Measurements from ENCODE around the gene SLC2A1.
A peak's percentile ranks its signal among the peaks of the same experiment; 100 is the strongest.

The SLC2A1 gene

GRCh38 chr1:42931108-42931539, 27.5 kb downstream of the SLC2A1 start:
- Histone ChIP-seq H3K36me3 (peaks cover 33 to 64% (median 45%) of the 10 kb centered on the region in 3 donors), H3K27me3 (no peaks in the 10 kb centered on the region), H3K9me3 (no peaks in the 10 kb centered on the region), H3K4me1 (peaks cover 0 to 20% (median 7%) of the 10 kb centered on the region in 4 donors), H3K27ac (no peak overlapping the region), H3K4me3 (no peak overlapping the region)
- DNase-seq, result peak in 1 of 2 donors; percentile 69
- TF ChIP-seq, protein P1, sequence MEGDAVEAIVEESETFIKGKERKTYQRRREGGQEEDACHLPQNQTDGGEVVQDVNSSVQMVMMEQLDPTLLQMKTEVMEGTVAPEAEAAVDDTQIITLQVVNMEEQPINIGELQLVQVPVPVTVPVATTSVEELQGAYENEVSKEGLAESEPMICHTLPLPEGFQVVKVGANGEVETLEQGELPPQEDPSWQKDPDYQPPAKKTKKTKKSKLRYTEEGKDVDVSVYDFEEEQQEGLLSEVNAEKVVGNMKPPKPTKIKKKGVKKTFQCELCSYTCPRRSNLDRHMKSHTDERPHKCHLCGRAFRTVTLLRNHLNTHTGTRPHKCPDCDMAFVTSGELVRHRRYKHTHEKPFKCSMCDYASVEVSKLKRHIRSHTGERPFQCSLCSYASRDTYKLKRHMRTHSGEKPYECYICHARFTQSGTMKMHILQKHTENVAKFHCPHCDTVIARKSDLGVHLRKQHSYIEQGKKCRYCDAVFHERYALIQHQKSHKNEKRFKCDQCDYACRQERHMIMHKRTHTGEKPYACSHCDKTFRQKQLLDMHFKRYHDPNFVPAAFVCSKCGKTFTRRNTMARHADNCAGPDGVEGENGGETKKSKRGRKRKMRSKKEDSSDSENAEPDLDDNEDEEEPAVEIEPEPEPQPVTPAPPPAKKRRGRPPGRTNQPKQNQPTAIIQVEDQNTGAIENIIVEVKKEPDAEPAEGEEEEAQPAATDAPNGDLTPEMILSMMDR (IDR thresholded peaks at IDR 0.05), result peak; percentile 33 to 35
- intact Hi-C loops (cut with DNase I; ENCODE audit: low total_unique reads), result no loop called here

GRCh38 chr1:42930178-42931107, 28.2 kb downstream of the SLC2A1 start:
- TF ChIP-seq, protein P1 (IDR thresholded peaks at IDR 0.05), result no peak
- peaks cover 0 to 20% (median 7%) of the 10 kb centered on the region in 4 donors for H3K4me1 ChIP-seq
- intact Hi-C loops (cut with DNase I; ENCODE audit: low total_unique reads), result no loop called here
- H3K27me3 ChIP-seq, result no peaks in the 10 kb centered on the region
- peaks cover 33 to 65% (median 45%) of the 10 kb centered on the region in 3 donors for H3K36me3 ChIP-seq
- H3K27ac ChIP-seq, result no peak overlapping the region
- DNase-seq, result peak in 1 of 2 donors; percentile 46
- H3K9me3 ChIP-seq, result no peaks in the 10 kb centered on the region
- H3K4me3 ChIP-seq, result no peak overlapping the region

DNA sequence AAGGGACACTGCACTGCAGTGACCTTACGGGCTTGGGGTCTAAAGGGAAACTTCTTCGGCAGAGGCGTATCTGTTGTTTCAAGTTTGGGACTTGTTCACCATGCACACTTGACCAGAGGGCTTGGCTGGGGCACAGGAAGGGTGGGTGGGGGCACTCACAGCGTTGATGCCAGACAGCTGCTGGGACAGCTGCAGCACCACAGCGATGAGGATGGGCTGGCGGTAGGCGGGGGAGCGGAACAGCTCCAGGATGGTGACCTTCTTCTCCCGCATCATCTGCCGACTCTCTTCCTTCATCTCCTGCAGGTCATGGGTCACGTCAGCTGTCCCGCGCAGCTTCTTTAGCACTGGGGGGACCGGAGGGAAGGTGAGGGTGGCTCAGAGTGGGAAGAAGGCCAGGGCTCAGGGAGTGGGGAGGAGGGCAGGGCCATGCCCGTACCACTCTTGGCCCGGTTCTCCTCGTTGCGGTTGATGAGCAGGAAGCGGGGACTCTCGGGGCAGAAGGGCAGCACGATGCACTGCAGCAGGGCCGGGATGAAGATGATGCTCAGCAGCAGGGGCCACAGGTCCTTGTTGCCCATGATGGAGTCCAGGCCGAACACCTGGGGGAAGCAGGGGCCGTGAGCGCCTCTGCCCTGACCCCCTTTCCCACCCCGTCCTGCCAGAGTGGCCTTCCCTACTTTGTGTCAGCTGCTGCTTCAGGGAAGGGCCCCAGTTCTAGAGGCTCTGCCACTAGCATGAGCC, 29.1 kb downstream of the SLC2A1 start:
- DNase-seq, result peak in 1 of 2 donors; percentile 62
- H3K9me3 ChIP-seq, result no peaks in the 10 kb centered on the region
- no peaks in the 10 kb centered on the region for H3K27me3 ChIP-seq
- H3K36me3 ChIP-seq, result peaks cover 33 to 65% (median 45%) of the 10 kb centered on the region in 3 donors
- H3K27ac ChIP-seq, result no peak overlapping the region
- H3K4me1 ChIP-seq, result peaks cover 0 to 27% (median 9%) of the 10 kb centered on the region in 4 donors
- no peak overlapping the region for H3K4me3 ChIP-seq
- TF ChIP-seq, protein P1 (IDR thresholded peaks at IDR 0.05), result no peak
- intact Hi-C loops (cut with DNase I; ENCODE audit: low total_unique reads), result loop anchor here (5.0 to 10.0 kb wide), 2 partner anchors 33 to 415 kb away; no protein-coding TSS in a partner anchor

DNA sequence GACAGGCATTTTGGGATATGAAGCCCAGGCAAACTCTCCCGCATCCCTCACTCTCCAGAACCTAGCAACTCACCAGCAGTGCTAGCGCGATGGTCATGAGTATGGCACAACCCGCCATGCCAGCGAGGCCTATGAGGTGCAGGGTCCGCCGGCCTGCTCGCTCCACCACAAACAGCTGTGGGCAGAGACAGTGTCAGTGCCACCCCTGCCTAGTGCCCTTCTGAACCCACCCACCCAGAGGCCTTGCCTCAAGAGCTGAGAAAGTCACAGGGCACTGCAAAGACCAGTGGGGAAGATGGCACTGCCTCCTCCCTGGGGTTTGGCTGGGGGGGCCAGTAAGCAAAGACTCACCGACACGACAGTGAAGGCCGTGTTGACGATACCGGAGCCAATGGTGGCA, 29.8 kb downstream of the SLC2A1 start:
- no peaks in the 10 kb centered on the region for H3K27me3 ChIP-seq
- H3K4me1 ChIP-seq, result peaks cover 0 to 22% (median 9%) of the 10 kb centered on the region in 4 donors
- no peak overlapping the region for H3K4me3 ChIP-seq
- intact Hi-C loops (cut with DNase I; ENCODE audit: low total_unique reads), result loop anchor here (5.0 to 10.0 kb wide), 2 partner anchors 33 to 416 kb away; no protein-coding TSS in a partner anchor
- TF ChIP-seq, protein P1 (IDR thresholded peaks at IDR 0.05), result no peak
- H3K36me3 ChIP-seq, result peaks cover 33 to 57% (median 45%) of the 10 kb centered on the region in 3 donors
- H3K9me3 ChIP-seq, result no peaks in the 10 kb centered on the region
- no peak overlapping the region for H3K27ac ChIP-seq
- no peak for DNase-seq

DNA sequence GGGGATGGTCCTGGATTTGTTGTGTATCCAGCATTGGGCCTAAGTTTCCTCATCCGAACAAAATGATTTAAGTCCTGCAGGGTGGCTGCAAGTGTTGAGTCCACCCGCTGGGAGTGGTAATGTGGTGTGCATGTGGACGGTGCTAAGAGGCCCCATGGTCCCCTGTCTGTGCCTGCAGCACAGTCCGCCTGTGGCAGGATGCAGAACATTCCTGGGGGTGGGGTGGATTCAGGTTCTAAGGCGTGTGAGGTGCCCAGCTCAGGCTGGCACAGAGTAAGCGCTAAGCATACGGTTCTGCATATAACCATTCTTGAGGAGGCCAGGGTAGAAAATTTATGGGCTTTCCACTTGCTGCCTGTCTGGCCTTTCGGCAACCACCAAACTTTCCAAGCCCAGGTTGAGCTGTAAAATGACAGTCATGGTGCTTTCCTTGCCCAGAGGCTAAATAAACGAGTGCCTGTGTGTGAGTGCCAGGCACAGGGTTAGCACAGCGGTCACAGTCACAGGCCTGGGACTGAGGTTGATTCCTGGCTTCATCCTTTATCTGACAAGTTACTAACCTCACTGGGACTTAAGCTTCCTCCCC, 30.7 kb downstream of the SLC2A1 start:
- intact Hi-C loops (cut with DNase I; ENCODE audit: low total_unique reads), result loop anchor here (5.0 to 10.0 kb wide), 2 partner anchors 34 to 417 kb away; no protein-coding TSS in a partner anchor
- no peak for DNase-seq
- peaks cover 0 to 25% (median 12%) of the 10 kb centered on the region in 4 donors for H3K4me1 ChIP-seq
- no peaks in the 10 kb centered on the region for H3K27me3 ChIP-seq
- H3K9me3 ChIP-seq, result no peaks in the 10 kb centered on the region
- peaks cover 33 to 54% (median 45%) of the 10 kb centered on the region in 3 donors for H3K36me3 ChIP-seq
- H3K4me3 ChIP-seq, result no peak overlapping the region
- no peak overlapping the region for H3K27ac ChIP-seq
- TF ChIP-seq, protein P1 (IDR thresholded peaks at IDR 0.05), result no peak

Data from tibial artery (tissue), 4 donors.